ENCODE results near the gene TSC22D3. TPM values are rescaled to one million over a fixed set of nuclear protein-coding genes. Genes with fewer than 3 reads are reported as not detected.

The TSC22D3 gene
- total RNA-seq, 2 donors from 2014 or later, result 18.5 to 23.3 TPM

DNA sequence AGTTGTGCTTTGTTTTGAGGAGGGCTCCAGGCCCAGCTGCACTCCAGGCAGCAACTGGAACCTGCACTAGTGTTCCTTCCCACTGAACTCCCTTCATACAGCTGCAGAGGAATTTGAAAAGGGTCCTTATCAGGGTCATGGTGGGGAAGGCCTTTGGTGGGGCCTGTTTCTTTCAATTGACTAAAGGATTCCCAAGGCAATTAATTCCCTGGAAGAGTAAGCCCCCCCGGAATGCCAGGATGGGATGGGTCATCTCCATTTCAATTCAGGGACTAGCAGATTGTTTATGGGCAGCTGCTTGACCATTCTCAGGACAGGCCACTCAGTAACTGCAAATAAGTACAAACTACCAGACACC, 45.3 kb downstream of the TSC22D3 start:
- Histone ChIP-seq H3K27me3 (no peaks in the 10 kb centered on the region), H3K9ac (ENCODE audit: low read depth in 2 of 2, low read length in 2 of 2) (no peak overlapping the region), H3K27ac (no peak overlapping the region), H3K4me1 (no peaks in the 10 kb centered on the region), H3K4me3 (no peak overlapping the region), H3K36me3 (no peaks in the 10 kb centered on the region), H3K9me3 (no peaks in the 10 kb centered on the region)
- no peak for DNase-seq
- no peak for TF ChIP-seq CTCF (IDR thresholded peaks at IDR 0.05)
- intact Hi-C loops (cut with DNase I), result no loop called here

- H3K9ac ChIP-seq (ENCODE audit: low read depth in 2 of 2, low read length in 2 of 2), result no peak overlapping the region
- H3K36me3 ChIP-seq, result no peaks in the 10 kb centered on the region
- no peak for DNase-seq
- H3K4me3 ChIP-seq, result no peak overlapping the region
- H3K27me3 ChIP-seq, result no peaks in the 10 kb centered on the region
- intact Hi-C loops (cut with DNase I), result no loop called here
- no peaks in the 10 kb centered on the region for H3K9me3 ChIP-seq
- TF ChIP-seq CTCF (IDR thresholded peaks at IDR 0.05), result no peak
- H3K27ac ChIP-seq, result no peak overlapping the region
- no peaks in the 10 kb centered on the region for H3K4me1 ChIP-seq
Observed at GRCh38 chrX:107729558-107730297, 45.9 kb downstream of the TSC22D3 start.

DNA sequence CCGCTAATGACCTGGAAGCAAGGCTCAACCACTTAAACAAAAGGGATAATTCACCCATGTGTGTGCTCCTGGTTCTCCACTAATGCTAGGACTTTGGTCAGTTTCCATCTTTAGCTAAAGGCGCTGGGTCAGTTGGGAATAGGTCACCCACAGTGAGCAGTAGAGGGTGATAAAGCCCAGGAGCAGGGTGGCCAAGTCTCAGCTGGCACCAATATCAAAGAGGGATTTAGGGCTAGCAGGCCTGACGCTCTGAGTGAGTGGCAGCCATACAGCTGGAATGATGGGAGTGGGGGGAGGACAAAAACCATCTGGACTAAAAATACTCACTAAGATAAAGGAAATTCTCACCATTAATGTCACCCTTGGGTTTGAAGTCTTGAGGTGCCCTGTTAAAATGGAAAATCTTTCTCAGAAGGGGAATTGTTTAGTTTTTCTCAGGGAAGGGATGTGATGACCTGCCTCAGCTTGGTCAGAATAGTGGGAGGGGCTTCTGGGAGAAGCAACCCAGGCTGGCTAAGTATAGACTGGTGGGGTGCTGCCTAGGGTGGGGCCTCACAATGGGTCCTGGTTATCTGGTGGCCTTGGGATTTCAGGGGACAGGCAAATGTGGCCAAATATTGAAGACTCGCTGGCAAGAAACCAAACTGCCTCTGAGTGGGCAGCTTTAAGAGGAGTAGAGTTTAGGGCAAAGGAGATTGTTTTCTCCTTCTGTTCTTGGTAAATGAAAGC, 47.1 kb downstream of the TSC22D3 start:
- no peak overlapping the region for H3K27ac ChIP-seq
- H3K27me3 ChIP-seq, result no peaks in the 10 kb centered on the region
- no peaks in the 10 kb centered on the region for H3K36me3 ChIP-seq
- TF ChIP-seq CTCF (IDR thresholded peaks at IDR 0.05), result no peak
- no peaks in the 10 kb centered on the region for H3K9me3 ChIP-seq
- H3K4me1 ChIP-seq, result no peaks in the 10 kb centered on the region
- no peak overlapping the region for H3K9ac ChIP-seq (ENCODE audit: low read depth in 2 of 2, low read length in 2 of 2)
- DNase-seq, result no peak
- H3K4me3 ChIP-seq, result no peak overlapping the region
- intact Hi-C loops (cut with DNase I), result no loop called here

DNA sequence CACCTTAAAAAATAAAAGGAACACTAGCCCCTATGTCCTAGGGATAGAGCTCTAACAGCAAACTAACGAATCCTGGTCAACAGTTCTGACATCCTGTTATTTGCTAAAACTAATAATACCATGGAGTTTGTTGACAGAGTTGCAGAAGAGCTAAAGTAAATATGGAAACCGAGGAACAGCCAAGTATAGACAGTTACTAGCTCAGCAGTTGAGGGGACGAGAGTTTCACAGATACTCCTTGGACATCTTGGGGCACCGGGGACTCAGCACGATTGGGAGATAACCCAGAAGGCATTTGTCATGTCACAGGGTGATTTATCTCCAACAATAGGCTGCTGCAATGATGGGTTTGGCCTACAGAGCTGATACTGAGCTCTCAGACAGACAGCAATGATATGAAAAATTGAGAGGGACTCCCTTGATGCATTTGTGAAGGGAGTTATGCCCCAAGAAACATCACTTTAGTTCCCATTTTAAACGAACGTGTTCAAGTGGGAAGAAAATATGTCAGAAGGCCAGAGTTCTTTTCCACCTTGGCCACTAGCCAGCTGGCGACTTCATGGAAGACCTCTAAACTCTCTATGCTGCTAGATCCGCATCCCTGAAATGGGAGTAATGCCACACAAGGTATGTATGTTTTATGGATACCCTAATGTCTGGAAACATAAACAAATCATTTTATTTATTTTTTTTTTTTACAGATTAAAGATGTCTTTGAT, 48.6 kb downstream of the TSC22D3 start:
- H3K27me3 ChIP-seq, result no peaks in the 10 kb centered on the region
- H3K4me1 ChIP-seq, result no peaks in the 10 kb centered on the region
- no peaks in the 10 kb centered on the region for H3K36me3 ChIP-seq
- H3K27ac ChIP-seq, result peak overlapping the region; percentile 6
- intact Hi-C loops (cut with DNase I), result no loop called here
- no peak overlapping the region for H3K4me3 ChIP-seq
- H3K9me3 ChIP-seq, result no peaks in the 10 kb centered on the region
- no peak for DNase-seq
- no peak overlapping the region for H3K9ac ChIP-seq (ENCODE audit: low read depth in 2 of 2, low read length in 2 of 2)
- no peak for TF ChIP-seq CTCF (IDR thresholded peaks at IDR 0.05)

GRCh38 chrX:107725761-107726555, 49.6 kb downstream of the TSC22D3 start:
- Histone ChIP-seq H3K36me3 (no peaks in the 10 kb centered on the region), H3K27me3 (no peaks in the 10 kb centered on the region), H3K4me3 (no peak overlapping the region), H3K4me1 (no peaks in the 10 kb centered on the region), H3K9me3 (no peaks in the 10 kb centered on the region), H3K27ac (no peak overlapping the region), H3K9ac (ENCODE audit: low read depth in 2 of 2, low read length in 2 of 2) (no peak overlapping the region)
- intact Hi-C loops (cut with DNase I), result no loop called here
- DNase-seq, result no peak
- no peak for TF ChIP-seq CTCF (IDR thresholded peaks at IDR 0.05)
